NCI-H2029 treated with DMSO at 0.1 percent for 48 hours (cell line): Measurements from ENCODE around the gene MAPKBP1.

Source experiments
- DNase-seq: peaks from one replicate; lab custom pipeline; 2025; lab: John Stamatoyannopoulos, UW

Gene MAPKBP1

DNA sequence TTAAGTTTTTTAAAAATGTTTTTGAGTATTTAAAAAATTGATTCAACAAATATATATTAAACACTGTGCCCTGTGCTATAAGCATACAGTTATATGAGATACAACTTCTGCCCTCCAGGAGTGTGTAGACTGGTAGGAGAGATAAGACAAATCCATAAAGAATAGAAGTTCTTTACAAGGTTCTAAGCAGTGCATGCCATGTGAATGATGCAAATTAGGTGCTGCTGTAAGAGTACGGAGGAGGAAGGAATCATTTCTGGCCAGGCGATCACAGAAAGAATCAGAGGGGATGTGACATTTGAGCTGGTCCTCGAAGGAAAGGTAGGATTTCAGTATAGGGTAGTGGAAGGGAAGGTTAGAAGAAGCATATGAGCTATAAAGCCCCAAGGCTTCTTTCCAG, 14.0 kb downstream of the MAPKBP1 start:
- no peak for DNase-seq

DNA sequence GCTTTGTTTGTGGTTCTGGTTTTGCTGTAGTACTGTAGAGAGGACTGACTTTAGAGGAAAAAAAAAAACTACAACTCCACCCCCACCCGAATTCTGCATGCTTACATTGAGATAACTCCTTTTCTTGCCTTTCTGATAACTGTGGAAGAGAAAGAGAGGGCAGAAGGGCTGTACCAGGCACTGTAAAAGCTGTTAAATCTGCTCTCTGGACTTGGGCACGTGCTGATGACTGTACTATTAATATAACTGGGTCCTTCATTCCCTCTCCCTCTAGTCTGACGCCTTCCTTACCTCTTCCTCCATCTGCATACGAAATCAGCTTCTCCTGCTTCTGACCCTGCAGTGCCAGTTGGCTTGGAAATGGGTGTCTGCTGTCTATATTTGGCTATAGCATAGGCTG, 15.0 kb downstream of the MAPKBP1 start:
- no peak for DNase-seq

DNA sequence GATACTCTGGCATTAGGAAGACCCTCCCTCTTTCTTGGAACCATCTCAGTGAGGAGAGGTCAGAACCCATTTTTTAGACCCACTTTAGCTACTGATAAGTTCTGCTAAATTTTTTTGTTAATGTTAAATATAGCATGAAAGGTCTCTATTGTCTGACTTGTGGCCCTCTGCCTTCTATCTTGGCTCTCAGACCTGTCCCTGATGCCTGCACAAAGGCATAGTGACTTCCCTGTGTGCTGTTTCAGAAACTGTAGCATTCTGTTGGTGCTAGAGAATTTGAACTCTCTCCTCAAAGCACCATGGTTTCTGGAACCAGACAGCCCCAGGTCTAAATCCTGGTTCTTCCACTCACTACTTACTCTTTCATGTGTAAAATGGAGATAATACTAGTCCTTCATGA, 15.4 kb downstream of the MAPKBP1 start:
- DNase-seq = no peak

GRCh38 chr15:41790169-41790568, 15.9 kb downstream of the MAPKBP1 start:
- DNase-seq = no peak

DNA sequence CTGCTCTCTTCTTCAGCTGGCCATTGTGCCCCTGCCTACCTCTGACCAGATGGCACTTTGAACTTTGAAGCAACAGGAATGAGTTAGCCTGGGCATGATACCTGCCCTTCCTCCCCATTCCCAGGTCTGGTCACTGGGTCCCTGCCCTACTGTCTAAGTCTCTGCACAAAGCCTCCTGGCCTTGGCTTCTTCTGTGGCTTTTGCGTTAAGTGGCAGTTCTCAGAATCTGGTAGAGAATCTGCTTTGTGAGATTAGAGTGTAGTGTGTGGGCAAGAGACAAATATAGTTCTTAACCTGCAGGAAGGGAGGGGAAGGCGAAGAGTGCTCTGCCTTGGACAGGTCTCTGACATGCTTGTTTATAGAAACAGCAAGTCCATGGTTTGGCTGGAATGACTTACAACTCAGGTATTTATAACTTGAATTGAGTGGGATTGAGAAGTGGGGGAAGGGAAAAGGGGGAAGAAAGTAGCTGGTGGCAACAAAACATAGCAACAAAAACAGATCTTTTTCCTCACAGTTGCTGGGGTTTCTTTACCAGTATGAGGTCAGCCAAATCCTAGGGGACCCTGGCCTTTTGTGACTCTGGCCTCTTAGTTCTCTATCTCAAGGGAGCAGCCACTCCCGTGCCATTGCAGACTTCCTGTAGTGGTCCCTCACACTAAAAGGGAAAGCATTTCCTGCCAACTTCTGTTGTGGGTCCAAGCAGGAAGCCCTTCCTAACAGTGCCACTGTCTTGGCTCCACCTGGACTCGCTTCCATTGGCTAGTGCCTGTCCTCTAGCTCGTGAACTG, 16.7 kb downstream of the MAPKBP1 start:
- no peak for DNase-seq

GRCh38 chr15:41791547-41791937, 17.3 kb downstream of the MAPKBP1 start:
- no peak for DNase-seq

GRCh38 chr15:41792000-41792637, 17.8 kb downstream of the MAPKBP1 start:
- no peak for DNase-seq

- no peak for DNase-seq
Observed at GRCh38 chr15:41794081-41794480, 19.8 kb downstream of the MAPKBP1 start.

- DNase-seq = no peak
Observed at GRCh38 chr15:41795996-41796856, 21.9 kb downstream of the MAPKBP1 start.

DNA sequence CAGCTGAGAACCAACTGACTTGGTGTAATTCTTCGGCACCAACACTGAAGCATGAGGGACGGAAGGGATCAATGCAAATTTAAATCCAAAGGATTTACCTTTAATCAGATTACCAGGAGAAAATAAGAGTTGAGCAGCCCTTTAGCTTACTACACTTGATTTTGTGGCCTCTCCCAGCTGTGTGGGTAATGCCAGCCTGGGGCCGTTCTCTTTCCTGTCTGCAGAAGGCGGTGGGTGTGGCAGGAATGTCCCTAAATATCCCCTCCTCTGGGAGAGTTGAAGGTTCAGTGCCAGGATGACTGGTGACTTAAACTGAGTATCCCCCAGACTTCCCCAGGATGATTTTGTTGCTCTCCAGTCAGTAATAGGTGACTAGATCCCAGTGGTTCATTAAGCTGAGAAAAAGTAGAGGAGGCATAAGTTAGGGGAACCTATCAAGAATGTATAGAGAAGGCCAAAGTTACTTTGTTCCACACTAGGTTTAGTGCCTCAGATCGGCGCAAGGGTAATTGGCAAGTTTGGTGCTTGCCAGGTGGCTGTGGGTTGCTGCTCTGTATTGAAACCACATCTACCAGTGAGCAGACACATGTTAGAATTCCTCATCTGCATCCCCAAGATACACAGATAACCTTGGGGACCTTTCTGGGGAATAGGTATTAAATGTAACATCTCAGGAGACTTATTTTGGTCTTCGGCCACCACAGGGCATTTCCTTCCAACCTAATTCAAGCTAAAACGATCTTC, 23.1 kb downstream of the MAPKBP1 start:
- no peak for DNase-seq

DNA sequence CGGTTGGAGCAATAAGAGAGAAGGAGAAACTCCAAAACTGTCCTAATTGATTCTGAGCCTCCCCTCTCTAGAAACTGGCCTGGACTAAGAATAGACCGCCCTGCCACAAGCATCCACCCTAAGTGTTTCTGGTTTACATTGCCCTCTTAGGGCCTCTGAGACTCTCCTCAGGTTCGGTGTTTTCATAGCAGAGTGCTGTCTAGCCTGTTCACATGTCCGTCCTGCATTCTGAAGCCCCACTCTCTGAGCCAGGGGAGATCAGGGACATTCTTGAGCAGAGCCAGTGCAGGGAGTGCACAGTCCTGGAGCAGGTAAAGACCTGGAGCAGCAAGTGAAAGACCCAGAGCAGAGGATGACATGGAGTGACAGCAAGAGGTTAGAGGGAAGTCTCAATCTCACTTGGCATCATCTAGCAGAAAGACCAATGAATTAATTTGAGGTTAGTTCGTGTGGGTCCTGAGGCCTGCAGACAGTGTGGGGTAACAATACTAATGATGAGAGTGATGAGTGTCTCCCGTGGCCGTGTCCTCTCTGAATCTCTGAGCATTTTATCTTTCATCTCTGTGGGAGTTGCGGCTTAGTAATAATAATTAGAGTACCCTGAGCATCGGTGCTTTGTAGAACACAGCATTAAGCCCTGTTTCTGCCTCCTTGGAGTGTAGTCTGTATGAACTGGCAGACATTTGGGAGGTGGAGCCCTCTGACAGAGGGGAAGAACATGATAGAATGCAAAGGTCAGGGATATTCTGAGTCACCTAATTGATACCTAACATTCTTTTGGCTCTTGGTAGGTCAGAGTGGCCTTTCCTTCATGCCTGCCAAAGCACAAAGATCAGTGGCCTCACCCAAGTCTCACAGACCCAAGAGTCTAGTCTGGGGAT, 24.6 kb downstream of the MAPKBP1 start:
- no peak for DNase-seq

- no peak for DNase-seq
Observed at GRCh38 chr15:41799488-41799805, 25.2 kb downstream of the MAPKBP1 start.

DNA sequence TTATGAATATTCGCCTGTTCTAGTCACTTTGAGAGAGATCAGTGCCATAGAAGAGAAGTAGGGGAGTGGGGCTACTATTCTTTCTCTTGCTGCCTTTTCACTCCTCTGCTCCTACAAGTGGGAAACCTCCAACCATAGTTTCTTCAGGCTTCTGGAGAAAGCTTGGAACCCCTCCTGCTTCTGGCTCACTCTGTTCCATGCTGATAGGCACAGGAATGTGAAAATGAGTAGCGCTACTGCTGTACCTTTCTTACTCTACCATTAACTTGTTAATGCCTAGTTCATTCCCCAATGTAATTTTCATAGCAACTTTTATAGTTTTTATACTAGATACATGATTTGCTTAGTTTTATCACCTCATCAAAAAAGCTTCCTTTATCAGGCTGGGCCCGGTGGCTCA, 26.9 kb downstream of the MAPKBP1 start:
- DNase-seq = no peak

DNA sequence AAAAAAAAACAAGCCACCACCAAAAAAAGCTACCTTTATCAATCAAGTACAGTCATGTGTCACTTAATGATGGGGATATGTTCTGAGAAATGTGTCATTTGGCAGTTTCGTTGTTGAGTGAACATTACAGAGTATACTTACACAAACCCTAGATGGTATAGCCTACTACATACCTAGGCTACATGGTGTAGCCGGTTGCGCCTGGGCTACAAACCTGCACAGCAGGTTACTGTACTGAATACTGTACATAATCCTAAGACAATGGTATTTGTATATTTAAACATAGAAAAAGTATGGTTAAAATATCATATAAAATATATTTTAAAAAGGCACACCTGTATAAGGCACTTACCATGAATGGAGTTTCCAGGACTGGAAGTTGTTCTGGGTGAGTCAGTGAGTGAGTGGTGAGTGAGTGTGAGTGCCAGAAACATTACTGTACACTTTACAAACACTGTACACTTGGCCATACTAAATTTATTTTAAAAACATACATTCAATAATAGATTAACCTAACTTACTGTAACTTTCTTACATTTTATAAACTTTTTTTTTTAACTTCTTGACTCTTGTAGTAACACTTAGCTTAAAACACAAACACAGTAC, 27.7 kb downstream of the MAPKBP1 start:
- DNase-seq = no peak

DNA sequence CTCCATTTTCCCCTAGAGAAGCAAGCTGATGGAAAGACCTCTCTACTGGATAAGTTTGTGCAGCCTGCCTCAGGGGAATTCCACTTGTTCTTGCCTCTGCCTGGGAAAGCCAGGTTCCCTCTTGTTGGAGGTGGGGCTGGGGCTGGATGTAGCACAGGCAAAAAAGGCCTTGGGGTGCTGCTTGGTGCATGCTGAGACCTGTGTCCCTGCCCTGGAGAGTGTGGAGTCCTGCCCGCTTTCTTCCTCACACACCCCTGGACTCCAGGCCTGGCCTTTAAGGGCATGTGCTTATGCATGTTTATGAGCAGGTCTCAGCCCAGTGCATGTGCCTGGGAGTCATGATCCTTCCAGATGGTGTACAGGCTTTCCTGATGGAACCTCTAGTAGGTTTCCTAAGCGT, 30.1 kb downstream of the MAPKBP1 start:
- DNase-seq = no peak

GRCh38 chr15:41804916-41805666, 30.8 kb downstream of the MAPKBP1 start:
- DNase-seq = no peak

DNA sequence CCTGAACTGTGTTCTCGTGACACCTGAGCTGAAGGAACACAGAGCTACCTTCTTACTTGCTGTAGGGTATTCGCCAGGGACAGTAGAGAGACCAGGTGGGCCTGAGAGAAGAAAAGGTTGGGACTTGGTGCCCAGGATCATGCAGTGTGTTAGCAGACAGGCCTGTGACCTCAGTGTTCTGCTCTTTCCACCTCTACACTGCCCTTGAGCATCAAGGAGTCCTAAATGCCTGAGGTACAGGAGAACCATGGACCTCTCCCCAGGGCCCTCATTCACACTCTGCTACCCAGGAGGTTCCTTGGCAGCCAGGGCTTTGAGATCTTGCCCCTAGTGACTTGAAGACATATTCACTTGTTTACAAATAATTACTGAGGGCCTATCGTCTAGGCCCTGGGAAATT, 31.4 kb downstream of the MAPKBP1 start:
- no peak for DNase-seq

DNA sequence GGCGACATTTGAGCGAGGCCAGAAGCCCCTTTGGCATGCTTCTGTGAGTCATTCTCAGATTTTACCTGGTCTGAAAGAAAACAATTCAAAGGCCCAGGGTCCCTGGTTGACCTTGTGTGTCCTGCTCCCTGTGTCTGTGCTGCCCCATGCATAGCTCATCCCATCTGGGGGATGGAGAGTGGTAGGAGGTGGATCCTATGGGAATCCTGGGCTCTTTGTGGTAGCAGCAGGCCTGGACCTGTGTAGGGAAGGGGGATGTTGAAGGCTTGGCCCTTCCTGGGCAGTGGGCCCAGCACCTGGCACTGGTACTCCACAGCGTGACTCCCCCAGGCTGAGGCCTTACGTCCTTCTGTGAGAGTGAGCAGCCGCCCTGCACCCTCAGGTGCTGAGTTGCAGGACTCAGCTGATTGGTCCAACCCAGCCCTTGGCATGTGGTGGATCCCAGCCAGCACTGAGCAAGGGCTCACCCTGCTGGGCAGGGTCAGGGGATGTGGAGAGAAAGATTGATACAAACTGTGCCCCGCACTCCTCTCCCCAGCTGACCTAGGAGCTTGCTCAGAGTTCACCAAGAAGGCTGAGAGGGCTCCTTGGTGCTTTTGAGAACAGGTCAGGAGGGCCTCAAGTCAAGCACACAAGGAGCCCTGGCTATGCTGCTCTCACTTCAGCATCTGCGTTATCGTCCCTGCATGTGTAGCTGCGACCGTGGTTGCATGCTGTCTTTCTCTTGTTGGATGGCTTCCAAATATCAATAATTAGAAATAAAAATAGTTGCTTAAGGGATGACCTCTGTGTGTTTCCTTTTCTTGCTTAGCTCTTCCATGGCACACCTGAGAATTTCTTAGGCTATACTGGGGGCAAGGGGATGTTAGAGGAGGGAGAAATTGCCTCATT, 32.3 kb downstream of the MAPKBP1 start:
- no peak for DNase-seq

DNA sequence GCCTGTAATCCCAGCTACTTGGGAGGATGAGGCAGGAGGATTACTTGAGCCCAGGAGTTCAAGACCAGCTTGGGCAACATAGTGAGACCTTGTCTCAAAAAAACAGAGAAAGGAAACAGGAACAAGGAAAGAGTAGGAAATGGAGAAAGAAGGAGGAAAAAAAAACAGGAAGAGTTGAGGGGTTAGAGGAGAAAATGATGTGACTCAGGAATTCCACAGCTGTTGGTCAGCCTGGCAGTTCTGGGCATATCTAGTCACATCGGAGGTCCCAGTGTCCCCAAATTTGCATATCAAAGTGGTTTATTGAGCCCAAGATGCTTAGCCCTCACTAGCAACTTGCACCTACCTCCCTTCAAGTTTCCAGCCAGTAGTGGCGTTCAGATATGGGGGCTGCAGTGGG, 34.8 kb downstream of the MAPKBP1 start:
- DNase-seq = no peak
